GM19099 (cell line): ENCODE data around the gene SHISAL2A.

Source experiments
- POLR2A ChIP-seq: IDR thresholded peaks from 3 replicates; pipeline ENCODE4 v1.6.1; 2011; ENCODE audit warnings: low read depth; ENCODE audit not compliant: insufficient read length; ENCODE audit errors: extremely low read depth

Gene SHISAL2A

DNA sequence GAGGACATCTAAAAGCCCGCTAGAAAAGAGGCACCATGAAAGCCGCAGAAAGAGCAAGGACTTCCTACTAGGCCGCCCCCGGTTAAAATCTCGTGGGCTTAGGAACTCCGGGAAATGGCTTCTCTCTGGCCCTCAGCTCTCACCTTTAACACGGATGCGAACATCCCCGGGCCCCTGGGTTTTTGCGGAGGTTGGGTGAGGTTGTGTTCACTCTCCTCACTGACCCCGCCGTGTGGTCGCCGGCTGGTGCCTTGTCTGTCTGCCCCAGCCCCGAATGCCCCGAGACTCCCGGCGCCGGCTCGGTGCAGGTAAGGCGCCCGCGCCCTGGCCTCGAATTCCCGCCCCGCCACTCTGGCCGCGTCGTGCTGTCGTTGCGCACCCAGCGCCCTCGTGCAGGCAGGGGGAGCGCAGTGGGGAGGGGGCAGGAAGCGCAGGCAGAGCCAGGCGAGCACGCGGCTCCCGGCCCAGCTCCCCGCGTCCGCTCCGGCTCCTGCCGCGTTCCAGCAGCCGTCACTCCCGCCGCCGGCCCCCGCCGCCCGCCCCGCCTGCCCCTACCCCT lies at the start of gene SHISAL2A:
Gene SHISAL2A, plus strand, starts transcription at position 437 of the 559 bp plus-strand sequence. CDS start 326 bp downstream, outside the sequence.
- no peak for TF ChIP-seq POLR2A

DNA sequence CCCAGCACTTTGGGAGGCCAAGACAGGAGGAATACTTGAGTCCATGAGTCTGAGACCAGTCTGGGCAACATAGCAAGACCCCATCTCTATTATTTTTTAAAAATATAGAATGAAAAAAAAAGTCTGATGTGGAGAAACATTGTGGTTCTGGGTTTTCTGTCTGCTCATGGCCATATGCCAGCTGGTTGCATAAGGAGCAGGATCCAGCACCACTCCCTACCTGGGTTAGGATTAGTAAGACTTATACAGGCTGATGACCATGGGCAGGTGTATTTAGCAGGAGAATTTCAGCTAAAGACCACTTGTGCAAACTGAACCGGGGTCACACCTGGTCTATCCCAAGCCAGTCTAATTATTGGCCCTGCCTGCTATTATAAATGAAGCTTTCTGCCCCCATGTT lies 47.5 kb upstream of the SHISAL2A start:
- no peak for TF ChIP-seq POLR2A

DNA sequence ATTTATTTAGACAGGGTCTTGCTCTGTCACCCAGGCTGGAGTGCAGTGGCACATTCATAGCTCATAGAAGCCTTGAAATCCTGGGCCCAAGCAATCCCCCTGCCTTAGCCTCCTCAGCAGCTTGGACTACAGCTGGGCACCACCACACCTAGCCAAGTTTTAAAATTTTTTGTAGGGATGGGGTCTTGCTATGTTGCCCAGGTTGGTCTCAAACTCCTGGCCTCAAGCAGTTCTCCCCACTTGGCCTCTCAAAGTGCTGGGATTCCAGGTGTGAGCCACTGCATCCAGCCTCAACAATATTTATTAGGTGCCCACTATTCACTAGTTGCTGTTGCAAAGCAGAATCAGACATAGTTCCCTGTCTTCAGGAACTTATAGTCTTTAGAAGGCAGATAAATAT lies 44.9 kb upstream of the SHISAL2A start:
- no peak for TF ChIP-seq POLR2A

GRCh38 chr1:52588535-52588934 lies 44.4 kb upstream of the SHISAL2A start:
- TF ChIP-seq POLR2A: no peak

DNA sequence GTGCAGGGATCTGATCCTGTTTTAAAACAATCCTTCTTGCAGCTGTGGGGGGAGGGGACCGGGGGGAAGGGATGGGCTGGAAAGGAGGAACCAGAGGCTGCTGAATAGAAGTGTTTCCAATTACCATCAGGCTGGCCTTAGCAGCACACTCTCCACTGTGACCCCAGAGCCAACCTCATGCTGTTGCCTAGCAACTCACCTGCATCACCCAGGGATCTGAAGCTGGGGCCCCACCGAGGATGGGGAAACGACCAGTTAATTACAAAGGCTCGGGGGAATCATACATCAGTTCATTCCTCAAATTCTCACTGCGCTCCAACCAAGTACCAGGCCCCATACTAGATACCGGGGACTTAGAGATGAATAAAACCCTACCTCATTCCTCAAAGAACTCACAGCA lies 42.7 kb upstream of the SHISAL2A start:
- TF ChIP-seq POLR2A: no peak

- TF ChIP-seq POLR2A: no peak
Measured at GRCh38 chr1:52592637-52593323, 40.2 kb upstream of the SHISAL2A start.

DNA sequence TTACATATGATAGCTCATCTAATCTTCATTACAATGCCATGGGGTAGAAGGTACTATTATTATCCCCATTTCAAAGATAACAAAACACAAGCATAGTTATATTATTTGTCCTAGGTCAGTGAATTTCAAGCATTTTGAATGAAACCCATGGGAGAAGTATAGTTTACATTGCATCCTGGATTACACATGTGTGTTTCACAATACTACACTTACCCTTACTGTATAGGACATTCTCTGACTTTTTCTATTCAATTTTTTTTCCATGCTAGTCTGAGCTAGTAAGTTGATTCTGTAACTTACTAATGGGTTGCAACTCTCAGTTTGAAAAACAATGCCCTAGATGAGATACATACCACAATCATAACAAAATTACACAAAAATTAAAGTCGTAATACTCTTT lies 39.5 kb upstream of the SHISAL2A start:
- TF ChIP-seq POLR2A: no peak

DNA sequence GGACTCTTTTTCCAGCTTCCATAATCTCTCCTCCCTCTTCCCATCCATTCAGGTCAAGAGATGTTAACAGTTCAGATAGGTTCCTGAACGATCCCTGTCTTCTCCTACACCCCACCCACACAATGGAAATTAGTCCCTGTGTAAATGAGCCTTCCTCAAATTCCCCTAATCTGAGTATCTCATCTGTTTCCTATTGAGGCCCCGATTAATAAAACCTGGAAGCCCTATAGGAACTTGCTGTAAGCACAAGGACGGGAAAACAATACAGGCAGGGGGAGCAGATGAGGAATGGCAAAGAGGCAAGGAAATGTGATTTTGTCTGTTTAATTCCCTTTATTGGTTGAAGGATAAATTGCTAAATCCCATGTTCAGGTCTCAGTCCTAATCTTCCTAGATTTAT lies 37.9 kb upstream of the SHISAL2A start:
- TF ChIP-seq POLR2A: no peak

- TF ChIP-seq POLR2A: no peak
Measured at GRCh38 chr1:52597912-52598311, 35.1 kb upstream of the SHISAL2A start.

GRCh38 chr1:52598729-52599128 lies 34.2 kb upstream of the SHISAL2A start:
- no peak for TF ChIP-seq POLR2A

- no peak for TF ChIP-seq POLR2A
Measured at GRCh38 chr1:52599236-52599635, 33.7 kb upstream of the SHISAL2A start.

GRCh38 chr1:52600533-52601179 lies 32.3 kb upstream of the SHISAL2A start:
- no peak for TF ChIP-seq POLR2A

DNA sequence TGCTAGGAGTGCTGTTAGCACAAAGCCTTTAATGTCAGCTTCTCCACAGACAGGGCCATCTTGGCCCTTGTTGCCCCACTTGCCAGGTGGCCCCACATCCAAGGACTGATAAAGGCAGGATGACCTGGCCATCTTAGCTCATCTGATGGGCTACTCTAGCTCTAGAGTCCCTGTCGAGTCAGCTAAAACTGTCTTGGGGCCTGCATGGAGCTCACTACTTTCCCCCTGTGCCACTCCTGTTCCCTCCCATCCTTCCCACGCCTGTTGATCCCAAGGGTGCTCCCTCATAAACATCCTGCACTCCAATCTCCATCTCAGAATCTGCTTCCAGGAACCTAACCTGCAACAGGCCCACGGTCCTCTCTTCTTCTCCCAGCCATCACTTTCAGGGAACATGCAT lies 31.4 kb upstream of the SHISAL2A start:
- TF ChIP-seq POLR2A: no peak

DNA sequence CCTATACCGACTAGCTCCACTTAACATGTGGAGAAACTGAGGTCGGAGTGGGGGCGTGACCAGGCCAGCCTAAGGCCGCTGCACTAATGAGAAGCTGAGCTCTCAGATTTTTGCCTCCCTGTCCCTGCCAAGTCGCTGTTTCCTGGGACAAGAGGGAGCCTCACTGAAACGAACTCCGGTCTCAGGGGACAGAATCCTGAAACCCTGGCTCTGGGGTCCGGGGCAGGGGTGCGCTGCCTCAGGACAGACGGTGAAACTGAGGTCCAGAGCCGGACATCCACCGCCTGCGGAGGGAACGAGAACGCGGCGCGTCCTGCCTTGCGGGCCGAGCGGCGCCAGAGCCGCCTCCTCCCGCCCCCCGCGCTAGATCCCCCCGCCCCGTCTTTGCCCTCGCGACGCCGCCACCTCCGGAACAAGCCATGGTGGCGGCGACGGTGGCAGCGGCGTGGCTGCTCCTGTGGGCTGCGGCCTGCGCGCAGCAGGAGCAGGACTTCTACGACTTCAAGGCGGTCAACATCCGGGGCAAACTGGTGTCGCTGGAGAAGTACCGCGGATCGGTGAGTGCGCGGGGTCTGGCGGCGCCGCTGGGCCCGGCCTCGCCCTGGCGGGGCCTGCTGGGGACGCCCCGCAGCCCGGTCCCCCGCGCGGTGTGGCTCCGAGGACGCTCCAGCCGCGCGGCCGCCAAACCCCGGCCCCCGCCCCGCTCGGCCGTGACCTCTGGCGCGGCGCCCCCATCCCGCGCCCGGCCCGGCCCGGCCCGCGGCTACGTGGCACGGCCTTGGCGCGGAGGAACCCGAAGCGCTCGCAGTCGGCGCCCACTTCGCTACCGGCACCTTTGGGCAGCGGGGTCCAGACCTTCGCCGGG lies 30.7 kb upstream of the SHISAL2A start, which contains the start of gene GPX7:
Gene GPX7, plus strand, starts transcription at position 381 of the 865 bp plus-strand sequence. Its CDS starts 39 bp downstream, at position 420.
- TF ChIP-seq POLR2A: peak; percentile 62
